BJ (cell line): Measurements from ENCODE around the gene ARMH2. TPM values are rescaled to one million over a fixed set of nuclear protein-coding genes. Genes with fewer than 3 reads are reported as not detected.

ENCODE experiments used
- CTCF ChIA-PET: fragments of 350-600 bp; formaldehyde crosslinking; extraction: SDS; loops from one replicate; lab custom pipeline; 2021; ENCODE audit warnings: antibody characterized with exemption, inconsistent platforms; lab: Yijun Ruan, JAX
- POLR2A ChIA-PET: fragments of 300-600 bp; sonication (Branson Sonifier 250); formaldehyde crosslinking; extraction: SDS; loops from one replicate; lab custom pipeline; 2021; ENCODE audit warnings: antibody characterized with exemption; lab: Charles Lee
- DNase-seq: peaks from one replicate; pipeline ENCODE4 v3.0.0-alpha.2; 2011; ENCODE audit warnings: low read depth
- H3K27me3 ChIP-seq: 2 replicates; pipeline ENCODE4 v1.6.0; 2011; ENCODE audit warnings: low read length; ENCODE audit not compliant: control insufficient read depth, insufficient read depth
- H3K36me3 ChIP-seq: 2 replicates; pipeline ENCODE4 v1.5.1; 2011; ENCODE audit warnings: low read length; ENCODE audit not compliant: control insufficient read depth, insufficient read depth
- H3K4me3 ChIP-seq: 2 replicates; pipeline ENCODE4 v1.5.1; 2011; ENCODE audit warnings: low read depth, mild to moderate bottlenecking, control low read depth, low read length
- polyA plus RNA-seq: library from polyadenylated mRNA; depleted of rRNA; stranded (reverse); fragments of >200 nt; gene quantifications from 2 replicates; pipeline ENCODE4 v1.2.3, GENCODE V29; 2011
- TF ChIP-seq, protein P1 (sequence below): IDR thresholded peaks from 2 replicates; pipeline ENCODE4 v1.5.1; 2011; ENCODE audit warnings: low read depth, mild to moderate bottlenecking, control low read depth, inconsistent platforms, low read length, moderate library complexity; ENCODE audit not compliant: insufficient read depth

Gene ARMH2
- polyA plus RNA-seq, 1 experiment = not detected

DNA sequence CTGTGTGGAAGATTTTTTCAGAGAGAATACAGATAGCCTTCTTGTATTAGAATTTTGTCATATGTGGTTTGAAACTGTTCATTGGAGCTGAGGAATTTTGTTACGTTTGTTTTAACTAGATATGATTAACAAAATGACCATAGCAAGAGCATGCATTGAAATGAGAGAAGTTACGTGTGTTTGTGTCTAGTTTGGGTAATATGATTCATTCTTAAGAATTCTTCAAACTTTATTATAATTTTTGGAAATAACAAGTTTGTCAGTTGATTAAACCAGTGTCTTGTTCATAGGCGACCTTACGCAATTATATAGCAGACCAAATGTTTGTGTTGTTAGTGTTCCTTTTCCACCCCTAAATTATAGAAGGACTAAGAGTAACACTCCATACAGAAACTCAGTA lies 18.5 kb downstream of the ARMH2 start:
- no peak for DNase-seq
- TF ChIP-seq, protein P1, sequence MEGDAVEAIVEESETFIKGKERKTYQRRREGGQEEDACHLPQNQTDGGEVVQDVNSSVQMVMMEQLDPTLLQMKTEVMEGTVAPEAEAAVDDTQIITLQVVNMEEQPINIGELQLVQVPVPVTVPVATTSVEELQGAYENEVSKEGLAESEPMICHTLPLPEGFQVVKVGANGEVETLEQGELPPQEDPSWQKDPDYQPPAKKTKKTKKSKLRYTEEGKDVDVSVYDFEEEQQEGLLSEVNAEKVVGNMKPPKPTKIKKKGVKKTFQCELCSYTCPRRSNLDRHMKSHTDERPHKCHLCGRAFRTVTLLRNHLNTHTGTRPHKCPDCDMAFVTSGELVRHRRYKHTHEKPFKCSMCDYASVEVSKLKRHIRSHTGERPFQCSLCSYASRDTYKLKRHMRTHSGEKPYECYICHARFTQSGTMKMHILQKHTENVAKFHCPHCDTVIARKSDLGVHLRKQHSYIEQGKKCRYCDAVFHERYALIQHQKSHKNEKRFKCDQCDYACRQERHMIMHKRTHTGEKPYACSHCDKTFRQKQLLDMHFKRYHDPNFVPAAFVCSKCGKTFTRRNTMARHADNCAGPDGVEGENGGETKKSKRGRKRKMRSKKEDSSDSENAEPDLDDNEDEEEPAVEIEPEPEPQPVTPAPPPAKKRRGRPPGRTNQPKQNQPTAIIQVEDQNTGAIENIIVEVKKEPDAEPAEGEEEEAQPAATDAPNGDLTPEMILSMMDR = no peak
- CTCF ChIA-PET = no interaction called here
- POLR2A ChIA-PET = no interaction called here
- no peak overlapping the region for H3K4me3 ChIP-seq
- no peaks in the 10 kb centered on the region for H3K36me3 ChIP-seq
- no peaks in the 10 kb centered on the region for H3K27me3 ChIP-seq

DNA sequence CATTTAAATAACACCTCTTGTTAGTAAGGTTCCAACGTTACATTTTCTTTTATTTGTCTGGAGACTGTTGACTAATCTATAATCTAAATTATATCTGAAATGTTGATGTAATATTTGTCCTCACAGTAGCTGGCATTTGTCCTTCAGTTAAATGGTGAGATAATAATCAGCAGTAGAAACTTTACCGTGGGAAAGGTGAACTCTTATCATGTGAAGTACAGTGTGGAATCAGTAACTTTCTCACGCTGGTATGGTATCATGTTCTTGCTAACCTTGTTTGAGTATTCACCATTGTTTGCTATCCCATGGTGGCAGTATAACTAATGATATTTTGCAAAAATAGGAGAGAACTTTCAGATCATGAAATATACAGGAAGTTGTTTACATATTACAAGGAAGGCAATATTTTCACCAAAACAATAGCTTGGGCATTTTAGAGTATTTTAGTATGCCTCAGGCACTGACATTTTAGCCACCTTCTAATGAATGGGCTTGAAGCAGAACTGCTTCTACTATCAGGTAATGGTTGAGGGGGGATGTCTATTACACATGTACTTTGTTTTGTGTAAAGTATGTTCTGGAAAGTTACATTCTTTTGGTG lies 19.2 kb downstream of the ARMH2 start:
- Histone ChIP-seq H3K27me3 (no peaks in the 10 kb centered on the region), H3K36me3 (no peaks in the 10 kb centered on the region), H3K4me3 (no peak overlapping the region)
- ChIA-PET POLR2A (interaction anchor here (0.6 kb wide), 1 partner anchor 30 kb away, joined by 3 read pairs; no protein-coding TSS in a partner anchor), CTCF (interaction anchor here (0.6 to 1.5 kb wide), 4 partner anchors 26 to 291 kb away, joined by 3 to 4 read pairs (median 3); no protein-coding TSS in a partner anchor)
- DNase-seq = no peak
- TF ChIP-seq, protein P1 = no peak

DNA sequence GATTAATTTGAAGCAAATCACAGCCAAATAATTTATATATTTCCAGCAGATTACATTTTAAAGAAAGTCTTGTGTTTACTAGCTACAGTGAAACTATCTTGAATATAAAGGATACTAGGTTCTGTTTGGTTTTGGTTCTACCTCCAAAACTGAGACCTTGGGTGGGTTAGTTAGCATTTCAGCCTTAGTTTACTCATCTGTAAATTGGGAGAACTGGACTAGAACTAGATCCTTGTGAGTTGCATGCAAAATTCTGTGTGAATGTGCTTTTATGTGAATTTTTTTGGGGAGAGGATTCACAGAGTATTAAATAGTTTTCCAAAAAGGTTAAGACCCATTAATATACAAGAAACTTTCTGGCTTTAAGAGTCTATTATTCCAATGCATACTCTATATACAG lies 19.8 kb downstream of the ARMH2 start:
- Histone ChIP-seq H3K27me3 (no peaks in the 10 kb centered on the region), H3K36me3 (no peaks in the 10 kb centered on the region), H3K4me3 (no peak overlapping the region)
- POLR2A ChIA-PET = interaction anchor here (0.6 kb wide), 1 partner anchor 31 kb away, joined by 3 read pairs; no protein-coding TSS in a partner anchor
- TF ChIP-seq, protein P1 = no peak
- CTCF ChIA-PET = interaction anchor here (0.6 to 1.5 kb wide), 5 partner anchors 26 to 1697 kb away, joined by 3 to 4 read pairs (median 3); no protein-coding TSS in a partner anchor
- no peak for DNase-seq

GRCh38 chr6:24778121-24778520 lies 20.6 kb downstream of the ARMH2 start:
- Histone ChIP-seq H3K36me3 (no peaks in the 10 kb centered on the region), H3K4me3 (no peak overlapping the region), H3K27me3 (no peaks in the 10 kb centered on the region)
- no peak for DNase-seq
- TF ChIP-seq, protein P1 = no peak
- ChIA-PET CTCF (interaction anchor here (1.5 kb wide), 1 partner anchor 293 kb away, joined by 4 read pairs; no protein-coding TSS in a partner anchor), POLR2A (interaction anchor here (0.6 kb wide), 1 partner anchor 131 kb away, joined by 6 read pairs; no protein-coding TSS in a partner anchor)

DNA sequence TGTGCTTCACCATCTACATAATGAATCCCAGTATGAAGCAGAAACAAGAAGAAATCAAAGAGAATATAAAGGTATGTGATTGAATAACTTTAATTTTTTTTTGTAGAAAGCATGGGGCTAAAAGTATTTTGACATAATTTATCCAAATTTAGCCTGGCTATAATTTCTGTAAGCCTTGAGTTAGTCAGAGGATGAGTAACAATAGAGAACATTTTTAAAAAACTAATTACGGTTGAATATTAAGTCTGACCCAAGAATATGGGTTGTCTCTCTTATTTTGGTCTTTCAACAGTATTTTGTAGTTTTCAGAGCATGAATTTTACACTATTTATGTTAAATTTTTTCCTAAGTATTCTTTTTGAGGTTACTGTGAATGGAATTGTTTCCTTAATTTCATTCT lies 21.5 kb downstream of the ARMH2 start:
- Histone ChIP-seq H3K27me3 (no peaks in the 10 kb centered on the region), H3K36me3 (no peaks in the 10 kb centered on the region), H3K4me3 (no peak overlapping the region)
- TF ChIP-seq, protein P1 = no peak
- DNase-seq = no peak
- POLR2A ChIA-PET = interaction anchor here (0.6 kb wide), 1 partner anchor 131 kb away, joined by 6 read pairs; no protein-coding TSS in a partner anchor
- CTCF ChIA-PET = no interaction called here
